Glutamatergic neuron (in vitro differentiated cells): ENCODE measurements around the gene PARN. TPM values are rescaled to one million over a fixed set of nuclear protein-coding genes. Genes with fewer than 3 reads are reported as not detected.
"Not testable (repeated sequence)": the region's sequence is repeated elsewhere in the genome, so short reads cannot be mapped to it uniquely, and the experiment has no call there.

Experiments
- DNase-seq: peaks from one replicate; pipeline ENCODE4 v3.0.0; 2022
- H3K27ac Mint-ChIP-seq: one replicate; pipeline ENCODE4 v1.8.0; 2020; ENCODE audit warnings: mild to moderate bottlenecking, mixed read lengths, inconsistent platforms; ENCODE audit not compliant: unreplicated experiment
- H3K27me3 Mint-ChIP-seq: one replicate; pipeline ENCODE4 v1.8.0; 2020; ENCODE audit warnings: mild to moderate bottlenecking, moderate library complexity, mixed read lengths, inconsistent platforms; ENCODE audit not compliant: unreplicated experiment
- H3K36me3 Mint-ChIP-seq: one replicate; pipeline ENCODE4 v1.8.0; 2020; ENCODE audit warnings: mild to moderate bottlenecking, mixed read lengths, inconsistent platforms; ENCODE audit not compliant: unreplicated experiment
- H3K4me1 Mint-ChIP-seq: one replicate; pipeline ENCODE4 v1.8.0; 2020; ENCODE audit warnings: mild to moderate bottlenecking, low read depth, mixed read lengths, inconsistent platforms; ENCODE audit not compliant: unreplicated experiment
- H3K4me3 Mint-ChIP-seq: one replicate; pipeline ENCODE4 v1.8.0; 2020; ENCODE audit warnings: mild to moderate bottlenecking, mixed read lengths, inconsistent platforms; ENCODE audit not compliant: unreplicated experiment
- H3K9me3 Mint-ChIP-seq: one replicate; pipeline ENCODE4 v1.8.0; 2020; ENCODE audit warnings: mild to moderate bottlenecking, moderate library complexity, mixed read lengths, inconsistent platforms; ENCODE audit not compliant: unreplicated experiment
- total RNA-seq: library from RNA; stranded (reverse); fragmentation: NEBNext Ultra II Directional; extraction: Animal tissue kit (Norgen Biotek cat#: 25700); gene quantifications from one replicate; pipeline ENCODE4 v1.2.1, GENCODE V29; 2021; ENCODE audit not compliant: unreplicated experiment
- TF ChIP-seq, protein P1 (sequence below): fragments of 200-600 bp; sonication (generic); IDR thresholded peaks from one replicate; pipeline ENCODE4 v1.5.0; 2021; ENCODE audit not compliant: partially characterized antibody, unreplicated experiment

Gene PARN
- total RNA-seq, 1 donor from 2014 or later, result 26.2 TPM

DNA sequence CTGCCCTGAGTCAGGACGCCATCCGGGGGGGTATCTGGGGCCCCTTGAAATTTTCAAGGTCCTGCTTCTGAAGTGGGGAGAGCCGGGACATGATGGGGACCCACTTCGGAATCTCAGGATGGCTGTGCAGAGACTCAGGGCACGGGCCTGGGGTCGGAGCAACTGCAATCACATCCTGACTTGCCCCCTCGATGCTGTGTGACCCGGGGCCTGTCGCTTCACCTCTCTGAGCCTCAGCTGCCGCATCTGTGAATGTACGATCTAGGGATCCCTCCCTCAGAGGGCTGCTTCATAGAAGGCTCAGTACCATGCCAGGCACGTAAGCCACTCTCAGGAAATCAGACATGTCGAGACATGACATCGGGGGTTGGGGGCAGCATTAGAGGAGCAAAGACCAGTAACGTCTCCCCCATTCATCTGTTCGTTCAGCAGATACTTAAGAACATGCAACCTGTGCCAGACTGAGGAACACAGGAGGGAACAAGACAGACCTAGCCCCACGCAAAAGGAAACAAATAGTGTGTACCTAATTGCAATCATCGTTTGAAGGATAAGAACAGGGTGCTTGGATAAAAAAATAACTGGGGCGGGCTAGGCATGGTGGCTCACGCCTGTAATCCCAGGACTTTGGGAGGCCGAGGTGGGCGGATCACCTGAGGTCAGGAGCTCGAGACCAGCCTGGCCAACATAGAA lies 229.6 kb downstream of the PARN start:
- DNase-seq, result no peak
- TF ChIP-seq, protein P1, sequence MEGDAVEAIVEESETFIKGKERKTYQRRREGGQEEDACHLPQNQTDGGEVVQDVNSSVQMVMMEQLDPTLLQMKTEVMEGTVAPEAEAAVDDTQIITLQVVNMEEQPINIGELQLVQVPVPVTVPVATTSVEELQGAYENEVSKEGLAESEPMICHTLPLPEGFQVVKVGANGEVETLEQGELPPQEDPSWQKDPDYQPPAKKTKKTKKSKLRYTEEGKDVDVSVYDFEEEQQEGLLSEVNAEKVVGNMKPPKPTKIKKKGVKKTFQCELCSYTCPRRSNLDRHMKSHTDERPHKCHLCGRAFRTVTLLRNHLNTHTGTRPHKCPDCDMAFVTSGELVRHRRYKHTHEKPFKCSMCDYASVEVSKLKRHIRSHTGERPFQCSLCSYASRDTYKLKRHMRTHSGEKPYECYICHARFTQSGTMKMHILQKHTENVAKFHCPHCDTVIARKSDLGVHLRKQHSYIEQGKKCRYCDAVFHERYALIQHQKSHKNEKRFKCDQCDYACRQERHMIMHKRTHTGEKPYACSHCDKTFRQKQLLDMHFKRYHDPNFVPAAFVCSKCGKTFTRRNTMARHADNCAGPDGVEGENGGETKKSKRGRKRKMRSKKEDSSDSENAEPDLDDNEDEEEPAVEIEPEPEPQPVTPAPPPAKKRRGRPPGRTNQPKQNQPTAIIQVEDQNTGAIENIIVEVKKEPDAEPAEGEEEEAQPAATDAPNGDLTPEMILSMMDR, result no peak
- Mint-ChIP-seq H3K36me3 (no peaks in the 10 kb centered on the region), H3K27me3 (peaks cover 1% of the 10 kb centered on the region), H3K4me1 (no peaks in the 10 kb centered on the region), H3K9me3 (no peaks in the 10 kb centered on the region), H3K4me3 (no peak overlapping the region), H3K27ac (no peak overlapping the region)

DNA sequence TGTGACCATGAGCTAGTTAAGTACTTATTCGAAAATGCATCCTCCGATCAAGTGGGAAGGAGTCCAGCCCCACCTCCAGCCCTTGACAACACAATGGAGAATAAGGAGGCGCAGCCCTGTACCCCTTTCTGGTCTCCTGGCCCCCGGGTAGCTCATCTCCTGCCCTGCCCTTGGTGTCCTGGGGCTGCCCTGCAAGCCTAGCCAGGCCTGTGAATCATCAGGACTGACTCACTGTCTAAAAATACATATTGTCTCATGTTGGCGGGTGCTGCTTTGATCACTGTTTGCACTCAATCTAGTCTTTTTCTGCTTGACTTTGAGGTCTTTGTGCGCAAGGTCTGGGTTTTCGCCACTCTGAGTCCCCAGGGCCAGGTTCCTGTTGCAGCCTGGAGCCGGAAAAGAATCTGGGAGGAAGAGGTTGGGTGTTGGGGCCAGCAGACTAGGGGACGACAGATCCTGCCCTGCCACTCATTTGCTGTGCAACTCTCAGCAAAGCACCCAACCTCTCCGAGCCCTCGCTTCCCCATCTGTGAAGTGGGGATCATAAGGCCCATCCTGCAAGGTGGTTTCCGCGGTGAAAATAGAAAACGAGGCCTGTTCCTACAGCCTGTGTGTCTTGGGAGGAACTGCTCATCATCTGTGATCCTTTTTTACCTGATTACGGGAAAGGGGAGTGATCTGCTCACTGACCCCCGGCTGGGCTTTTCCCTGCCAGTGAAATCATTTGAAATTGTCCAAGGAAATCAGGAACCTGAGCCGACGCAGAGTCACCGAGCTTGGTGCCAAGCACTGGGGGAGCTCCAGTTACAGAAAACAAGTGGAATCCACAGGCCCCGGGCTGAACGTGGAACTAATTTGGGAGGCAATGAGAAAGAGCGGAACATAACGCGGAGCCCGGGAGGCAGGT lies 230.4 kb downstream of the PARN start:
- TF ChIP-seq, protein P1, result no peak
- Mint-ChIP-seq H3K9me3 (no peaks in the 10 kb centered on the region), H3K36me3 (no peaks in the 10 kb centered on the region), H3K27me3 (peaks cover 1% of the 10 kb centered on the region), H3K27ac (no peak overlapping the region), H3K4me1 (no peaks in the 10 kb centered on the region), H3K4me3 (no peak overlapping the region)
- DNase-seq, result no peak

DNA sequence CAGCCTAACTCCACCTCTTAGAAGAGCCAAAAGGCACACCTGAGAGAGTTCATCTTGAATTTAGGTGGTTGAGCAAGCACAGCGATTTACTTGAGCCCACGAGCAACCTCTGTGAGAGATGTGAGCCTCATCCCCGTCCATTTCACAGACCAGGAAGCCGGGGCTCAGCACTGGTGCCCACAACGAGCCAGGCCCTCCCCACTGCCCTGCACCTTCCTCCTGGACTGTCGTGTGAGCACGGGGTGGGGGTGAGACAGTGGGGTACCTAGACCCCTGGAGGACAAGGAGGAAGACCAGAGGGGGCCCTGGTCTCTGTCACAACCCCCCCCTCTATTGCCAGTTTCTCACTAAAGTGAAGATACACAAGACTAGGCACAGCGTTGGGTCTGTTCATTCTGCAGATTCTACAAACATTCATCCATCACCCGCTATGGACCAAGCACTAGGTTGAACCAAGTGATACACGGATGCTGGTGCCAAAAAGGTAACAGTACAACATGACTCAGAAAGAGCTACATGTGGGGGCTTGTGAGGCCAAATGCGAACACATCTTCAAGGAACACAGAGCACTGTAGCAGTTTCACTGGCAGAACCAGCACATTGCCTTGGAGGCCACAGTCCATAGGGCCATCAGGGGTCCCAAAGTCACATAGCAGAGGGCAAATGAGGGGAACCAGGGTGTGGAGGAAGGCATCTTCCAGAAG lies 231.9 kb downstream of the PARN start:
- H3K36me3 Mint-ChIP-seq, result no peaks in the 10 kb centered on the region

DNA sequence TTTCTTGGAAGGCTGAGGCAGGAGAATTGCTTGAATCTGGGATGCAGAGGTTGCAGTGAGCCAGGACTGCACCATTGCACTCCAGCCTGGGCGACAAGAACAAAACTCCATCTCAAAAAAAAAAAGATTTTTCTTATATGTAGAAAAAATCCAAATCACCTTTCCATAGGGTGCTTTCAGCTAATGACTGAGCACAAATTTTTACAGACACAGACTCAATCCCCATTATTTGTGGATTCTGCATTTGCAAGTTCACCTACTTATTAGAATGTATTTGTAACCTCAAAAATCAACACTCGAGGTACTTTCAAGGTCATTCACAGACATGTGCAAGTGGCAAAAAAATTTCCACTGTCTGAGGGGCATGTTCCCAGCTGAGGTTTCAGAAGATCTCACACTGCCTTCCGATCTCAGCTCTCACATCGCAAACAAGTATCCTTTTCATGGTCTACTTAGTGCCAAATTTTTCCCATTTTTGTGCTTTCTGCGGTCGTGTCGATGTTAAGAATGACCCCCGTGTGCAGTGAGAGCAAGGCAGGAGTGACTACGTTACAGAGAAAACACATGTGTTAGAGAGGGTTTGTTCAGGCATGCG lies 234.3 kb downstream of the PARN start:
- not testable (repeated sequence) for H3K27me3 Mint-ChIP-seq, H3K4me1 Mint-ChIP-seq, H3K36me3 Mint-ChIP-seq, DNase-seq, H3K4me3 Mint-ChIP-seq, H3K9me3 Mint-ChIP-seq, H3K27ac Mint-ChIP-seq

More for the DNA sequence above, 231.9 kb downstream of the PARN start:
- TF ChIP-seq, protein P1, result no peak
- H3K27me3 Mint-ChIP-seq, result peaks cover 1% of the 10 kb centered on the region
- no peaks in the 10 kb centered on the region for H3K9me3 Mint-ChIP-seq
- no peak for DNase-seq
- H3K4me1 Mint-ChIP-seq, result no peaks in the 10 kb centered on the region
- H3K4me3 Mint-ChIP-seq, result no peak overlapping the region
- H3K27ac Mint-ChIP-seq, result no peak overlapping the region

DNA sequence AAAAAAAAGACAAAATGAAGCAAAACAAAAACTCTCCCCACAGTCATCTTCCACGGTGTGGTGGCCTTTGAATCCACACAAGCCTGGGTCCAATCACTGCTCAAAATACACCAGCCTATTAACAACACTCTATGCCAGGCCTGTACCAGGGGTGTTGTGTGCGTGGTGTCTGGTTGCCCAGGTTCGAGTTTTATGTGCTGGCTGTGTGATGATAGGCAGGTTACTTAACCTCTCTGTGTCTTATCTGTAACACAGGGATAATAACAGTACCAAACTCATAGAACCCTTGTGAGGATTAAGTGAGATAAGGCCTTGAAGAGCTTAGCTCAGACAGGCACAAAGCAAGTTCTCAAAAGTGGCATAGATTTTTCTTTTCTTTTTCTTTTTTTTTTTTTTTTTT lies 235.2 kb downstream of the PARN start:
- no peaks in the 10 kb centered on the region for H3K9me3 Mint-ChIP-seq
- TF ChIP-seq, protein P1, result no peak

More for the DNA sequence above, 235.2 kb downstream of the PARN start:
- Mint-ChIP-seq H3K4me1 (no peaks in the 10 kb centered on the region), H3K27me3 (no peaks in the 10 kb centered on the region), H3K36me3 (no peaks in the 10 kb centered on the region), H3K27ac (no peak overlapping the region), H3K4me3 (no peak overlapping the region)
- no peak for DNase-seq
